H4 (cell line): ENCODE data around the gene GLB1L. TPM values are rescaled to one million over a fixed set of nuclear protein-coding genes. Genes with fewer than 3 reads are reported as not detected.
A peak's percentile ranks its signal among the peaks of the same experiment; 100 is the strongest.

Experiments used
- DNase-seq: peaks from one replicate; pipeline ENCODE4 v3.0.0-alpha.2; 2015; ENCODE audit warnings: low spot score
- total RNA-seq: library from RNA; depleted of rRNA; stranded (reverse); fragments of >200 nt; shearing (Covaris generic); gene quantifications from 2 replicates; pipeline ENCODE4 v1.2.3, GENCODE V29; 2014

Gene GLB1L
- total RNA-seq, 1 experiment from 2014 or later: 5.7 TPM

DNA sequence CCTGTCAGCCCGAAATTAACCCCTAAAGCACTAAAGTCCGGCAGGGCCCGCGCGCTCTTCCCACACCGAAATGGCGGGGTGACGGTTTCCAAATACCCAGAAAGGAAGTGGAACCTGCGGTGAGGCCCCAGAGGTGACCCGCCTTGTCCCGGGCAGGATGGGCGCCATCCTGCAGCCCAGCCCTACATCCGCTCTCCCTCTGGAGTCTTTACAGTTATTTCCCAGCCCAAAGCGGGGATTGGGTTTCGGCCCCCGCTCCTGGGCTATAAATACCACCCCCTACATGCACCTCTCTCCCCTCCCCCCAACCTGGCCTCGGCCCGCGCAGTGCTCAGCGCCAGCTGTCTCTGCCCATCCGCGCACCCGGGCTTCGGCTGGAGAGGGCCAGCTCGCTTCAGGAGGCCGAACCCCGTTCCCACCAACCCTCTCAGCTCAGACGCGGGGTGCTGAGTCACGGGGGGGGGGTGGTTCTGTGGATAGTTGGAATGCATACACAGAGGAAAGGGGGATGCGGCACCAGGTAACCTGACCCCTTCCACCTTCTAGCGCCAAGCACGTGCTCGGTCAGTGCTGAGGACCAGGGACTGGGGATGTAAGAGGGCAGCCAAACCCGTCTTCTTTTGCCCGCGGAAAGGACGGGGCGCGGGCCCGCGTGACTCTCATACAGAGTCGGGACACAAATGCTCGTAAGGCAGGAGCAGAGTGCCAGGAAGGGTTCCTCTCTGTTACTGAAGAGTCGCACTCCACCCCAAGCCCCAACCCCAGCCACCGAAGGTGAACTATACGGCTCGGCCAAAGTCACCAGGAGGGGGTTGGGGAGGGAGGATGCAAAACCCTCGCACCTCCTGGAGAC lies 7.9 kb upstream of the GLB1L start, which contains the start of gene TUBA4B:
Gene TUBA4B (plus strand): TSS at position 344 of the 853 bp plus-strand sequence. CDS start 165 bp downstream, at position 509.
- no peak for DNase-seq

DNA sequence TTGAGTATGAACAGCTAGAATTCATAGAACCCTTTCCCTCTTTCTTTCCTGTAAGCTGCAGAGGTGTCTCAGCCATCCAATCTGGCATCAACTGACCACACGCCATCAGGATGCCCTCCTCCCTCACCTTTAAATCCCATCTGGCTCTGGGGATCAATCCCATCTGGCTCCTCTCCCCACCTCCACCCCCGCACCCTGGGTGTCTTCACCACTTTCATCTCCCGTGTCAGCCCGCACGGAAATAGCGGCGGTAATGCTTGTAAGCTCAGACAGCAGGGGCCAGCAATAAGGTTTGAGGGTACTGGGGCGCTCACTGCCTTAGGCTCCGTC lies 7.3 kb upstream of the GLB1L start:
- no peak for DNase-seq

DNA sequence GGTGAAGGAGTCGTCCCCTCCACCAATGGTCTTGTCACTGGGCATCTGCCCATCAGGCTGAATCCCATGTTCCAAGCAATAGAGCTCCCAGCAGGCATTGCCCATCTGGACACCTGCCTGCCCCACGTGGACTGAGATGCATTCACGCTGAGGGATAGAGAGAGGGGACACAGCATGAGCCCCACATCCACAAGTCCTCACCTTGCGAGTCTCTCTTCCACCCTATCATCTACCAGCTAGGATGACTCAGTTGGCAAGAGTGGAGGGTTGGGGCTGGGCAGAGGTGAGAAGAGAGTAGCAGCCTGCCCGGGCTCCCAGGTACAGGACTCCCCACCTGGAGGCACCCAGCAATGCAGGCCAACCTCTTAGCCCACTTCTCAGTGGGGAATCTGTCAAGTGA lies 6.8 kb upstream of the GLB1L start:
- no peak for DNase-seq

DNA sequence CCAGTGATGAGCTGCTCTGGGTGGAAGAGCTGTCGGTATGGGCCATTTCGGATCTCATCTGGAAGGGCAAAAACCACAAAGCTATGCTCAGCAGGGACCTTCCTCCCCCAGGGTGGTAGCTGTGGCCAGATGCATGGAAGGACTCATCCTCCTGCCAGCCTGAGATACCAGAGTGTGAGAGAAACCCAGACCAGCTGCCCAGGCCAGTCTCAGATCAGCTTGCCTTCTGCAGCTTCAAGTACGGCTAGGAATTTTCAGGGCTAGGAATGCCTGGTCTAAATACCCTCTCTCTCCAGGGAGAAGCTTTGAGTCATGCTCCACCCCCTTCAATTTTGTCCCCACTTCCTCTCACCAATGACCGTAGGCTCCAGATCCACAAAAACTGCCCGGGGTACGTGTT lies 6.4 kb upstream of the GLB1L start:
- DNase-seq: no peak

DNA sequence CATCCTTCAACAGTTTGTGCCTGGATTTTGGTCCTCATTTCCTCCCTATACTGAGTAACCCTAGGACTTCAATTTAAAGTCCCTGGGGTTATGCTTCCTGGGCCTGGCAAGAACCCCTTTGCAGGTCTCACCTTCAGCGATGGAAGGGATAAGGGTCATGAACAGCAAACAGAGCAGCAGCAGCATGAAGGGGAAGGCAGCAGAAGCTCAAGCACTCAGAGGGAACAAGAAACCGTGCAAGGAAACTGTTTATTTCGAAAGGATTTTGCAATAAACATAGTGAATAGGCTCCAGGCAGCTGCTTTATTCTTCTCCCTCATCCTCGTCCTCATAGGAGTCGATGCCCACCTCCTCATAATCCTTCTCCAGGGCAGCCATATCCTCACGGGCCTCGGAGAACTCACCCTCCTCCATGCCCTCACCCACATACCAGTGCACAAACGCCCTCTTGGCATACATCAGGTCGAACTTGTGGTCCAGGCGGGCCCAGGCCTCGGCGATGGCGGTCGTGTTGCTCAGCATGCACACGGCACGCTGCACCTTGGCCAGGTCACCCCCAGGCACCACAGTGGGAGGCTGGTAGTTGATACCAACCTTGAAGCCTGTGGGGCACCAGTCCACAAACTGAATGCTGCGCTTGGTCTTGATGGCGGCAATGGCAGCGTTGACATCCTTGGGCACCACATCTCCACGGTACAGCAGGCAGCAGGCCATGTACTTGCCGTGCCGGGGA lies 5.0 kb upstream of the GLB1L start:
- no peak for DNase-seq

DNA sequence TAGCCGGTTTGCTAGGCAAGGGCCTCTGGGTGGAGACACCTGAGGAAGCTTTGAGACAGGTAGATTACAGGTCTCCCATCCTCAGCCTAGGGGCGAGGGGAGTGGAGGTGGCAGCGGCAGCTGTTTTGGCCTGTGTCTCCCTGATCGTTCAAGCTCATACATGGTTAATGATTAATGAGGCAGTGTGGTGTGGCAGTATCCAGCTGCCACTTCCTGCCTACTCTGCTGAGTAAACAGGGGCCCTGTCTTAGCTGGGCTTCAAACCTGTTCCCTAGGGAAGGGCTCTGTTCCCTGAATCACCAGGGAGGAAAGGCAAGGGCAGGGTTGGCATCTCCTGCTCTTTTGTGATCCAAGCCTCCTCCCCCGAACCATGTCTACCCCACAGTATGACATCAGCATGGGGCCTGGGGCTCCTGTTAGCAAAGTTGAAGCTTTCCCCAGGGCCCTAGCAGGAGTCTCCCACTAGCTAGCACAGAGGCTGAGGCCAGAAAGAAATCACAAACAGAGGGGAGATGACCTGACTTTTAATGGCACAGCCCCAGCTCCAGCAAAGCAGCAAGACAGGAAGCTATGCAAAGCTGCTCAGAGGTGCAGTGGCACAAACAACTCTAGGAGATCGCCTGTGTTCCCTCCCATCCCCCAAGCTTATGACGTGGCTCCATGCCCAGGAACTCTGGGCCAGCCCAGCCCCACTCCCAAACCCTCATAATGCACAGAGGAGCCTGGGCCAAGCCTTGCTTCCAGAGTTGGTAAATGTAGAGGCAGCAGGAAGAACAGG lies 4.1 kb upstream of the GLB1L start:
- DNase-seq: peak; percentile 92

DNA sequence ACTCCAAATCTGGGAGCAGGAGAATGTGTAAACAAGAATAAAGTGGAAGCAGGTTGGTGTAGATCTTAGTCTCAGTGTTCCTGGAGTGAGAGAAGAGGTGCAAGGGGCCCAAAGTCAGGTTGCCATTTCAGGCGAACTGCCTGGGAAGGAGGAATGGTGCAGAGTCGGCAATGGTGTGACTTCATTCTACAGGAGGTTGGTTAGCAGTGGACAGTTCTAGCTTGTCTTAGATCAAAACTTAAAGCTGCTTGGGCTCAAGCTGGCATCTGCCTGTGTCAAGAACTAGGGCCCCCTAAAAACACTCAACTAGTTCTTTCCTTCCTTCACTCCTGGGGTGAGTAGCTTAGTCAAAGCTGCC lies 3.6 kb upstream of the GLB1L start:
- no peak for DNase-seq

DNA sequence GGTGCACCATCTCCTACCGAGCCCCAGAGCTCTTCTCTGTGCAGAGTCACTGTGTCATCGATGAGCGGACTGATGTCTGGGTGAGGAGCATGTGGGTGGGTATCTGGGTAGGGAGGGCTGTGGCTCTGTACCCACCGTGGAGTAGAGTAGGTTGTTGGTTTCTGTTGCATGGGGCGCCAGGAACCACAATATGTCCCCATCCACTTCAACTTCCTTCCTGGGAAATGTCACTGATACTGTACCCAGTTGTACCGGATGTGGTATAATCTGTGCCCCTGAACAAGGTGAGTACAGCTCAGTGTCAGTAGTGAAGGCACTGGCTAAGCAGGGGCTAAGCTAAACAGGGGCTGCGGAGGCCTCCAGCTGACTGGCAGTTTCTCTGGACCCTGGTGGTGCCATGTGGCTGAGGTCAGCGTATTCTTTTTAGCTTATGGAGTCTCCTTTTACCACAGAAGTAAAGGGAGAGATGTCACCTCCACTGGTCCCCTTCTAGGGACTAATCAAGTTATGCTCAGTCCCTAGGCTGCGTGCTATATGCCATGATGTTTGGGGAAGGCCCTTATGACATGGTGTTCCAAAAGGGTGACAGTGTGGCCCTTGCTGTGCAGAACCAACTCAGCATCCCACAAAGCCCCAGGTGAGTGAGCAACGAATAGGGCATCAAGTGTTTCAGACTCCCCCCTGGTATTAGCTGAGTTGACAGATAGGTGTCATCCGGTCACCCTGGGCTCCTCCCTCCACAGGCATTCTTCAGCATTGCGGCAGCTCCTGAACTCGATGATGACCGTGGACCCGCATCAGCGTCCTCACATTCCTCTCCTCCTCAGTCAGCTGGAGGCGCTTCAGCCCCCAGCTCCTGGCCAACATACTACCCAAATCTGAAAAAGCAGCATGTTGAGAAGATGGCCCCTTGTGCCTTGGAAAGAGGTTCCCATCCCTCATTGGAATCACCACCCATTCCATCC lies 2.7 kb upstream of the GLB1L start:
- no peak for DNase-seq

DNA sequence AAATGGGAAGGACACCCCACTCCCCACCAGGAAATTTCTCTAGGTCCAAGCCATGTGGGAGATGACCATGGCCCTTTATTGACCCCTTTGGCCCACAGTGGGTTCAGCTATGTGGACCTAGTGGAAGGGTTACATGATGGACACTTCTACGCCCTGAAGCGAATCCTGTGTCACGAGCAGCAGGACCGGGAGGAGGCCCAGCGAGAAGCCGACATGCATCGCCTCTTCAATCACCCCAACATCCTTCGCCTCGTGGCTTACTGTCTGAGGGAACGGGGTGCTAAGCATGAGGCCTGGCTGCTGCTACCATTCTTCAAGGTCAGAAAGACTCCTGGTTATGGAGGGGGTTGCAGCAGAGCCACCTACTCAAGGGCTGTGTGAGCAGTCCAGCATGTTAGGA lies 1.3 kb upstream of the GLB1L start:
- DNase-seq: no peak

DNA sequence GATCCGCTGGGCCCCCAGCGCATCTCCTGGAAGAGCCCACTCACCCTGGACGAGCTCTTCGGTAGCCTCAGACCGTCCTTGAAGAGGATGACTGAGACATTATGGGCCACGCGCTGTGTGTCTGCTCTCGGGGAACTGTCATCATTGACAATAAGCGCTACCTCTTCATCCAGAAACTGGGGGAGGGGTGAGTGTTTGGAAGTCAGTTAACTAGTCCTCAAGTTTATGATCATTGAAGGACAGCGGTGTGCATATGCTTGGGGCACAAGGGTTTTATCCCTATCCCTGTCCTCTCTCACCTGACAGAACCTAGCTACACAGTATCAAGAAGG lies 621 bp upstream of the GLB1L start:
- DNase-seq: no peak

DNA sequence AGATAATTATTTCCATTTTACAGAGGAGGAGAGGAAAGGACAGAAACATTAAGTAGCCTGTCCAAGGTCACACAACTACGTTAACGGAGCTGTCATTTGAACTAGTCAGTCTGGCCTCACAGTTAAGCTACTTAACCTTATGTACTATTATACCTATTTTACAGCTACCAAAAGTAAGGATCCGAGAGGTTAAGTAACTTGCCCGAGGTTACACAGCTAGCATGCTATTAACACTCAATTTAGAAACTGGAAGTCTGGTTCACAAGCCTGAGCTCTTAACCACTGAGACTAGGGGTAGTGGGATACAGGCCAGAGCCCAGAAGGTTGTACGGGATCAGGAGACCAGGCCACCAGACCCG lies 476 bp downstream of the GLB1L start:
- DNase-seq: no peak

DNA sequence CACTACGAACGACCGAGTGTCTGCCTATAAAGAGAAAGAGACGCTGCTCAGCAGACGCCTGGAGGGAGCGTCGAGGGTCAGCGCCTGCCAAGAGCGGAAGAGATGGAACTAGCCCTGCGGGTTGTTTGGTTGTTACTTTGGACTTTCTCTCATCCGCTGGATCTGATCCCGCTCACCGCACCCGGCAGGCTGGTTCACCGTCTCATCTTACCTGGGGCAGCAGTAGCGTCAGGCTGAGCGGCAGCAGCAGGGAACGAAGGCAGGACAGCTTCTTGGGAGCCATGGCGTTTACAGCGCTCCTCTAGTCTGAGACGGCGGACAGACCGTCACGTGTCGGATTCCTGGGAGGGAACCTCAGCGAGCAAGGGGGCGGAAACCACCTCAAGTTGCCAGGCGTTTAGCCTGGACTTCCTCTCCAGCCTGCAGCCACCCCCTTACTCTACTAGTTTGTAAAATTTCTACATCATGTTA lies 1.9 kb downstream of the GLB1L start:
- DNase-seq: no peak

DNA sequence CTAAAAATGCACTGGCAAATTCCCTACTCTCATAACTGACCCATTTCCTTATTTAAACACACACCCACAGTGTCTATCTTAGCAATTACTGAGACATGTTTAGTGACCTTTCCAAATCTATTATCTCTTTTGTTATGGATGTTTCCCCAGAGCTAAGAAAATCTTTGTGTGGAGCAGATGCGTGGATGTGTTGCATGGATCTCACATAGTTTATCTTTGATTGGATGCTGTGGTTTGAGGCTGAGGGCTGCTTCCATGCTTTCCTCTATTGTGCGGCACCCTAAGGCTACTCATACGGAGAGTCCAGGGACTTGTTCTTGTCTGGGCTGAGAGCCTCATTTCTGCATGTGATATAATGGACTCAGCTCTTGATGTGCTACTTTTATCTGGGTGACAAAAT lies 10.9 kb downstream of the GLB1L start:
- DNase-seq: no peak

DNA sequence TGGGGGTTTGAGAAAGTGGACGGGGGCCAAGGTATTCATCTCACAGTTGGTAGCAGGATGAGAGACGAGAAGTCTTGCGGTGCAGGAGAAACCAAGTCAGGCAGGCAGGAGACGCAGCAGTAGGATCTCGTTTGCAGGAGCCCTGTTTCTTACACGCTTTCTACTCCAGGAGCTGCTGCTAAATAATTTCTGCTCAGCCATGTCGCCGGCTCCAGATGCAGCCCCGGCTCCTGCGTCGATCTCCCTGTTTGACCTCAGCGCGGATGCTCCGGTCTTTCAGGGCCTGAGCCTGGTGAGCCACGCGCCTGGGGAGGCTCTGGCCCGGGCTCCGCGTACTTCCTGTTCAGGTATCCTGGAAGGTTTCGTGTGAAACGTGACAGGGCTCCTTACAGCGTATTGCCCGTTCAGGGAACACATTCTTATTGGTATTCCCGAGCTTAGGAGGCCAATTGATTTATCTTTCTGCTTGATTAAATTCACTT lies 15.1 kb downstream of the GLB1L start:
- DNase-seq: no peak

DNA sequence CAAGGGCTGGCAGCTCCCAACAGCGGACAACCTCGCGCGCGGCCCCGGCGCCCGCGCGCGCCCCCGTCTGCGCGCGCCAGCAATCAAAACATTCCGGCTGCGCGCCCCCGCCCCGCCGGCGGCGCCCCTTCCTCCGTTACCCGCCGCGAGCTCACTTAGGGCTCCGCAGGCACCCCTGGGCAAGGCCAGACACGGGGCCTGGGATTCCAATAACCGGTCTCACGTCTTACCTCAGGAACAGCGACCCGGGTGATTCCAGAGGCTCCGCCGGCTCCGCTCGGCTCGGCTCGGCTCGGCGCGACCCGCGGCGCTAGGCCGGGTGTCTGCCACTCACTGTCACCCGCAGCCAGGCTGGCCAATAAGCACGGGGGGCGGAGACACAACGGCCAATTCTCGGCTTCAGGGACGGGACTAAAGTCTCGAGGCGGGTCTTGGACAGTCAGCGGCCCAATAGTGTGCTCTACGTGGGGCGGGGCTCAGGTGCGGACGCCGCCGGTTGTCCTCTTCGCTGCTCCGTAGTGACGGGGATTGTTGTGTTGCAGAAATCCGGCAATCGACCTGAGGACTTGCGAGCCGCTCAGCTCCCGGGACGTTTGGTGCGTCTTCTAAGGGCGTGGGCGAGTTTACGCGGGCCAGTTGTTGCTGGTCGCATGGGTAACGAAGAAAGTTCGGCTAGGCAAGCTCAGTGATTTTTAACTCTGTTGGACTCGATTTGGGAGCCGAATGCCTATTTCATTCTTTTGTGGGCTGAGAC lies 15.8 kb downstream of the GLB1L start, which contains the start of the genes ANKZF1 and ATG9A:
Gene ANKZF1 (plus strand): TSS at position 502 of the 754 bp plus-strand sequence. CDS start 452 bp downstream, outside the sequence.
Gene ATG9A (minus strand): TSS at position 332 of the 754 bp plus-strand sequence. CDS start 1,612 bp downstream, outside the sequence.
- DNase-seq: peak; percentile 98

DNA sequence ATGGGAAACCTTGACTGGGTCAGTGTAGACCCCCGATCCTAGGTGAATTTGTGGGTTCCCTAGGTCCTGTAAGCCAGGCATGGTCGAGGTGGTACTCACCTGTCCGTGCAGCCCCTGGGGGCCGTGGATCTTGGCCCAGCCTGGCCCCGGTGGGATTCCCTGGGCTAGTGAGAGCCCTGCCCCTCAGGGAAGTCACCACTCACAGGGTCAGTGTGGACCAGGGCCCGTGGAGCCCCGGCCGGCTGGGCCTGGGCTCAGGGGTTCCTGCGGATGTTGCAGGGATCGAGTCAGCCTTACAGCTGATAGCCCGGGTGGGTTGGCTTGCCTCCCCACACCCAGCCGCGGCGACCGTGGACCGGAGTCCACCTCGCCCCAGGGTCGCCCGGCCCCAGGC lies 16.3 kb downstream of the GLB1L start:
- DNase-seq: no peak

DNA sequence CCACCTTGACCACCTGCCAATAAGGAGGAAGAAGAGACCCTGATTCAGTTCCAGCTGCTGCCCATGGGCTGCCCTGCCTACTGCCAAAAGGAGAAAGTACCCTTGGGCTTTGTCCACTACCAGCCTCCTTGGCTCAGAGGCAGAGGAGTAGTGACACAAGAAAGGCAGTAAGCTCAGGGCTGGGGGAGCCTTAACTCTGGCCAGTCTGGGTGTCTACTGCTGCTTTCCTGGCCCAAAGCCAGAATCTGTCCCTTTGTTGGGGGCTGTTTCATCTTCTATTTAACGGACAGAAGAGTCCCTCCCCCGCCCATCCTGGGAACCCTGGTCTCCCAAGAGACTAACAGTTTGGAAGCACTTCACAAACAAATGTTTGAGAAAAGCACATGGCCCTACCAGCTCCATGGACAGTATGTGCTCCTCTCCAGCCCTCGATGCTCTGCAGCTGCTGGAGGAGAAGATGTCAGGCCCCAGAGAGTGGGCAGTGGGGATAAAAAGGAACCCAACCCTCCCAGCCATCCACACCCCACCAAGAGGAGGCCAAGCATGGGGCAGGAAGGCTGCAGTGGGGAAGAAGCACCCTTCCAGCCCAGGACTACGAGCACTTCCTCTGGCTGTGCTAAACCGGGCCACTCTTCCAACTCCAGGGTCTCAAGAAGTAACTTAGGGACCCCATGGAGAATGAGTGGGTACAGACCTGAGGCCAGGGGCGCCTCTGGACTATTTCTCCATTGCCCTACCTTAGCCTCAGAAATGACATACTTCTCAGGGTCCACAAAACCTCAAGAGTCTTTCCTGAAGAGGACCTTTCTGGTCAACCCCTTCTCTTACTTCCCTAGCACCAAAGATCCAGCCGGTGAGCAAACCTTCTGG lies 17.0 kb downstream of the GLB1L start:
- DNase-seq: no peak

DNA sequence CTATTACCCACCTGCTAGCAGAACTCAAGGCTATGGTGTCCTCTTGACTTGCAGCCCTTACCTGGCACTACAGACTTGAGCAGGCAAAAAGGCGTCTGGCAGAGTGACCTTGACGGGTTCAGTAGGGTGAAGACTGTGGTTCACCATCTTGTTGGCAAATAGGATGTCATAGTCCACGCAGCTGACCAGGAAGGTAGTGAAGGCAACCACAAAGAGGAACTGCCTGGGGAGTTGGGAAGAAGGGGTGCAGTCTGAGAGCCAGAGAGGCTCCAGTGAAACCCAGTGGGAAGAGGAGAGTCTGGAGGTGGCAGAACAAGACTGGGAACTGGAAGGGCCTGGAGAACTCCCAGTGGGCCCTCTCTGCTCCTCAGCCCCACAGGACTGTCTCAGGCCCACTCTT lies 19.9 kb downstream of the GLB1L start:
- no peak for DNase-seq
